Body of pancreas (tissue), 4 donors: ENCODE data around the gene ZBTB4. TPM values are rescaled to one million over a fixed set of nuclear protein-coding genes. Genes with fewer than 3 reads are reported as not detected.

Experiments
- ATAC-seq: fragments of 150-250 bp; one replicate; pipeline ENCODE4 v1.9.1; 2016
- DNase-seq, 4 donors: peaks; one replicate each; pipeline ENCODE4 v3.0.0-alpha.2; 2019
- H3K27ac ChIP-seq, 4 donors: fragments of 200-600 bp; sonication (generic); 1 replicate in 3 of 4; 2 replicates in 1 of 4; pipeline versions ENCODE4 v1.5.1 to v1.6.1; 2016 to 2019; ENCODE audit warnings: mild to moderate bottlenecking in 1 of 4, mixed read lengths in 1 of 4, moderate library complexity in 1 of 4
- H3K27me3 ChIP-seq, 2 donors: fragments of 200-600 bp; sonication (generic); one replicate each; pipeline ENCODE4 v1.6.0; 2016; ENCODE audit warnings: mild to moderate bottlenecking in 1 of 2
- H3K36me3 ChIP-seq, 2 donors: fragments of 200-600 bp; sonication (generic); replicated peaks in 1 of 2; 2 replicates each; pipeline ENCODE4 v1.5.1; 2016; ENCODE audit warnings: low read depth in 2 of 2; ENCODE audit not compliant: insufficient read depth in 1 of 2
- H3K4me1 ChIP-seq: fragments of 200-600 bp; sonication (generic); one replicate; pipeline ENCODE4 v1.6.0; 2016
- H3K4me3 ChIP-seq, 2 donors: fragments of 200-600 bp; sonication (generic); 1 replicate in 1 of 2; 2 replicates in 1 of 2; pipeline ENCODE4 v1.5.1; 2016 to 2019
- H3K9me3 ChIP-seq, 3 donors: fragments of 200-600 bp; sonication (generic); 1 replicate in 2 of 3; 2 replicates in 1 of 3; pipeline ENCODE4 v1.5.1; 2016
- POLR2A ChIP-seq, 3 donors: fragments of 450-650 bp; IDR thresholded peaks; one replicate each; pipeline ENCODE4 v1.6.1; 2016; ENCODE audit warnings: antibody characterized with exemption in 3 of 3, mild to moderate bottlenecking in 2 of 3
- WGBS, 2 donors: methylation state at CpG; one replicate each; pipeline ENCODE4 v1.1.5; 2017; 5-methylcytosine and 5-hydroxymethylcytosine counted together
- intact Hi-C: fragments of 100-400 bp; cut with DNase I; formaldehyde crosslinking; loops from one replicate; pipeline ENCODE4 v1.15.1; 2023
- total RNA-seq, 2 donors: library from RNA; depleted of rRNA; stranded (reverse); fragments of >200 nt; gene quantifications; one replicate each; pipeline ENCODE4 v1.1.0, GENCODE V29; 2016
- TF ChIP-seq, protein P1 (sequence below), 7 experiments: fragments of 450-650 bp in 4 of 7; fragments of 200-600 bp in 3 of 7; sonication (generic) in 3 of 7; IDR thresholded peaks; one replicate each; pipeline ENCODE4 v1.5.1; 2016 to 2019; ENCODE audit warnings: antibody characterized with exemption in 7 of 7

The ZBTB4 gene
- total RNA-seq, 2 donors from 2014 or later = 30.9 to 38.2 TPM

GRCh38 chr17:7428557-7428956 lies 50.9 kb downstream of the ZBTB4 start, which contains the start of gene SPEM3:
TSS of gene SPEM3 (plus strand) at chr17:7428857. CDS start at chr17:7428903, 46 bp downstream.
- intact Hi-C loops = no loop called here
- Histone ChIP-seq H3K4me1 (no peaks in the 10 kb centered on the region), H3K27ac (no peak within 1 kb of the TSS), H3K36me3 (no peaks in the 10 kb centered on the region), H3K9me3 (no peaks in the 10 kb centered on the region), H3K27me3 (no peaks in the 10 kb centered on the region), H3K4me3 (no peak within 1 kb of the TSS)
- ATAC-seq = no peak
- 40% methylated on average over 3 to 5 of the region's 5 CpGs for WGBS, 2 donors
- no peak for DNase-seq
- TF ChIP-seq POLR2A (IDR thresholded peaks at IDR 0.05) = no peak
- TF ChIP-seq, protein P1, sequence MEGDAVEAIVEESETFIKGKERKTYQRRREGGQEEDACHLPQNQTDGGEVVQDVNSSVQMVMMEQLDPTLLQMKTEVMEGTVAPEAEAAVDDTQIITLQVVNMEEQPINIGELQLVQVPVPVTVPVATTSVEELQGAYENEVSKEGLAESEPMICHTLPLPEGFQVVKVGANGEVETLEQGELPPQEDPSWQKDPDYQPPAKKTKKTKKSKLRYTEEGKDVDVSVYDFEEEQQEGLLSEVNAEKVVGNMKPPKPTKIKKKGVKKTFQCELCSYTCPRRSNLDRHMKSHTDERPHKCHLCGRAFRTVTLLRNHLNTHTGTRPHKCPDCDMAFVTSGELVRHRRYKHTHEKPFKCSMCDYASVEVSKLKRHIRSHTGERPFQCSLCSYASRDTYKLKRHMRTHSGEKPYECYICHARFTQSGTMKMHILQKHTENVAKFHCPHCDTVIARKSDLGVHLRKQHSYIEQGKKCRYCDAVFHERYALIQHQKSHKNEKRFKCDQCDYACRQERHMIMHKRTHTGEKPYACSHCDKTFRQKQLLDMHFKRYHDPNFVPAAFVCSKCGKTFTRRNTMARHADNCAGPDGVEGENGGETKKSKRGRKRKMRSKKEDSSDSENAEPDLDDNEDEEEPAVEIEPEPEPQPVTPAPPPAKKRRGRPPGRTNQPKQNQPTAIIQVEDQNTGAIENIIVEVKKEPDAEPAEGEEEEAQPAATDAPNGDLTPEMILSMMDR (IDR thresholded peaks at IDR 0.05) = no peak

DNA sequence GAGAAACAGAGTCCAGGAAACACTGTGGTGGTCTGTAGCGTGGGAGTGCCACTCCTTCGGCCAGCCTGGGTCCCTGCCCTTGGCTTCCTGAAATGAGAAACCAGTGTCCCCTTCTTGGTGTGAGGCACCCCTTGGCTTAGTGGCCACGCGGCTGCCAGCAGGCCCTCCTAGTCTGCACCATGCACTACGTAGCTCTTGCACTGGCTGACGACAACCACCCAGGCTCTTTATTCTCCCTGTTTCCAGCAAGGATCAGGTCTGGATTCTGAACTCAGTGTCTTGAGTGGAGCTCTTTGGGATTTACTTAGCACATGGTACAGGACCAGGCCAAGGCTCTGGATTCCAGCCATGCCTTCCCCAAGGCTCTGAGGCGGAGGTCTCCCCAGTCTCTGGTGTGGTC lies 51.9 kb downstream of the ZBTB4 start:
- DNase-seq (no peak), ATAC-seq (peak; percentile 11)
- H3K4me3 ChIP-seq = no peak overlapping the region
- WGBS, 2 donors = 90% methylated on average over 6 to 7 of the region's 7 CpGs
- H3K27ac ChIP-seq = no peak overlapping the region
- intact Hi-C loops = no loop called here
- TF ChIP-seq, protein P1 (IDR thresholded peaks at IDR 0.05) = no peak
- no peak for TF ChIP-seq POLR2A (IDR thresholded peaks at IDR 0.05)
- H3K4me1 ChIP-seq = no peaks in the 10 kb centered on the region
- H3K36me3 ChIP-seq = no peaks in the 10 kb centered on the region
- H3K9me3 ChIP-seq = no peaks in the 10 kb centered on the region
- no peaks in the 10 kb centered on the region for H3K27me3 ChIP-seq

DNA sequence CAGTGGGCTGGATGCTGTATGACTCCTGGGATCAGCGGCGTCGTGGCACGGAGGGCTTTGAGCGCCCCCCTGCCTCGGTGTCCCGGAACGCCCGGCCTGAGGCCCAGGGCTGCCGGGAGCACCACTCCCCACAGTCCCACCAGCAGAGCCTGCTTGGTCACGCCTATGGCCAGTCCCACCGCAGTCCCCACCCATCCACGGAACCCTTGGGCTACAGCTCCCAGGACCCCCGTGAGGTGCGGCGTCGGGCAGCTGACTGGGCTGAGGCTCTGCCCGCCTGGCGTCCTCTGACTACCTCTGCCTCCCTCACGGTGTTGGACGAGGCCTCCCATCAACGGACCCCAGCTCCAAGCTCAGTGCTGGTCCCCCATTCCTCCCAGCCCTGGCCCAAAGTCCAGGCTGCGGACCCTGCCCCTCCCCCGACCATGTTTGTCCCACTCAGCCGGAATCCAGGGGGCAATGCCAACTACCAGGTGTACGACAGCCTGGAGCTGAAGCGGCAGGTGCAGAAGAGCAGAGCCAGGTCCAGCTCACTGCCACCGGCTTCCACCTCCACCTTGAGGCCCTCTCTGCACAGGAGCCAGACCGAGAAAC lies 52.4 kb downstream of the ZBTB4 start:
- DNase-seq (no peak), ATAC-seq (peak; percentile 19)
- Histone ChIP-seq H3K36me3 (no peaks in the 10 kb centered on the region), H3K4me3 (no peak overlapping the region), H3K27me3 (no peaks in the 10 kb centered on the region), H3K9me3 (no peaks in the 10 kb centered on the region), H3K4me1 (no peaks in the 10 kb centered on the region), H3K27ac (no peak overlapping the region)
- TF ChIP-seq, protein P1 (IDR thresholded peaks at IDR 0.05) = no peak
- TF ChIP-seq POLR2A (IDR thresholded peaks at IDR 0.05) = no peak
- intact Hi-C loops = no loop called here
- 84 to 87% methylated on average over 19 to 24 of the region's 29 CpGs for WGBS, 2 donors

- ATAC-seq = no peak
Measured at GRCh38 chr17:7426203-7426863, 53.1 kb downstream of the ZBTB4 start.

More at GRCh38 chr17:7426203-7426863, 53.1 kb downstream of the ZBTB4 start:
- H3K4me1 ChIP-seq = no peaks in the 10 kb centered on the region
- TF ChIP-seq, protein P1 (IDR thresholded peaks at IDR 0.05) = no peak
- no peak for TF ChIP-seq POLR2A (IDR thresholded peaks at IDR 0.05)
- H3K4me3 ChIP-seq = no peak overlapping the region
- H3K27me3 ChIP-seq = no peaks in the 10 kb centered on the region
- no peaks in the 10 kb centered on the region for H3K9me3 ChIP-seq
- no peak overlapping the region for H3K27ac ChIP-seq
- intact Hi-C loops = no loop called here
- 83 to 85% methylated on average over 19 to 33 of the region's 33 CpGs for WGBS, 2 donors
- no peaks in the 10 kb centered on the region for H3K36me3 ChIP-seq
- DNase-seq = no peak
